HepG2 (cell line): Measurements from ENCODE around the gene LARP1. TPM values are rescaled to one million over a fixed set of nuclear protein-coding genes. Genes with fewer than 3 reads are reported as not detected.

Source experiments
- CHCHD3 ChIP-seq: sonication (generic); formaldehyde crosslinking; IDR thresholded peaks from 2 replicates; pipeline ENCODE4 v1.8.0; 2022; ENCODE audit warnings: mild to moderate bottlenecking, missing genetic modification reagents, moderate library complexity
- MAFG ChIP-seq: sonication (generic); formaldehyde crosslinking; IDR thresholded peaks from 2 replicates; pipeline ENCODE4 v1.5.1; 2020; ENCODE audit warnings: mild to moderate bottlenecking, missing genetic modification reagents
- MTF2 ChIP-seq: sonication (generic); formaldehyde crosslinking; IDR thresholded peaks from 2 replicates; pipeline ENCODE4 v1.5.0; 2020; ENCODE audit warnings: missing genetic modification reagents, borderline replicate concordance
- PITX1 ChIP-seq: sonication (generic); formaldehyde crosslinking; IDR thresholded peaks from 2 replicates; pipeline ENCODE4 v1.5.1; 2020; ENCODE audit warnings: mild to moderate bottlenecking, missing genetic modification reagents
- SMARCE1 ChIP-seq: fragments of 450-650 bp; IDR thresholded peaks from 2 replicates; pipeline ENCODE4 v1.6.1; 2017; ENCODE audit warnings: borderline replicate concordance
- SRSF4 ChIP-seq: fragments of 200-400 bp; formaldehyde crosslinking; IDR thresholded peaks from one replicate; pipeline ENCODE4 v1.6.1; 2018; ENCODE audit warnings: mild to moderate bottlenecking, low read depth, low read length, moderate library complexity; ENCODE audit not compliant: poor library complexity, severe bottlenecking
- ZNF136 ChIP-seq: sonication (generic); formaldehyde crosslinking; IDR thresholded peaks from 2 replicates; pipeline ENCODE4 v1.8.1; 2022; ENCODE audit warnings: low read depth, mild to moderate bottlenecking, moderate library complexity, missing genetic modification reagents
- ZNF3 ChIP-seq: IDR thresholded peaks from 2 replicates; pipeline ENCODE4 v1.7.0; 2017; ENCODE audit warnings: inconsistent platforms
- ZNF30 ChIP-seq: sonication (generic); formaldehyde crosslinking; IDR thresholded peaks from 2 replicates; pipeline ENCODE4 v1.5.0; 2020; ENCODE audit warnings: mild to moderate bottlenecking, missing genetic modification reagents
- ZNF326 ChIP-seq: sonication (generic); formaldehyde crosslinking; IDR thresholded peaks from 2 replicates; pipeline ENCODE4 v1.4.0; 2020; ENCODE audit warnings: missing genetic modification reagents, borderline replicate concordance
- ZNF510 ChIP-seq: sonication (generic); formaldehyde crosslinking; IDR thresholded peaks from 2 replicates; pipeline ENCODE4 v1.4.0; 2020; ENCODE audit warnings: low read depth, mild to moderate bottlenecking, missing genetic modification reagents
- ZNF644 ChIP-seq: IDR thresholded peaks from 2 replicates; pipeline ENCODE4 v1.6.1; 2016; ENCODE audit warnings: low read depth
- ZNF747 ChIP-seq: sonication (generic); formaldehyde crosslinking; IDR thresholded peaks from 2 replicates; pipeline ENCODE4 v1.8.1; 2023; ENCODE audit warnings: missing genetic modification reagents, mild to moderate bottlenecking, borderline replicate concordance
- ZNF775 ChIP-seq: sonication (generic); formaldehyde crosslinking; IDR thresholded peaks from 2 replicates; pipeline ENCODE4 v1.4.0; 2020; ENCODE audit warnings: missing genetic modification reagents, mild to moderate bottlenecking, moderate library complexity, borderline replicate concordance
- ZNF790 ChIP-seq: sonication (generic); formaldehyde crosslinking; IDR thresholded peaks from 2 replicates; pipeline ENCODE4 v1.8.0; 2022; ENCODE audit warnings: missing genetic modification reagents, mild to moderate bottlenecking, borderline replicate concordance
- polyA plus RNA-seq, 8 experiments: library from polyadenylated mRNA; depleted of rRNA in 3 of 8; stranded (reverse) in 7 of 8; unstranded in 1 of 8; fragments of >200 nt; fragmentation: Illumina TruSeq in 4 of 8; extraction: Trizol in 4 of 8; gene quantifications; 2 replicates each; pipeline versions ENCODE4 v1.2.1 to v1.2.3, GENCODE V29; 2011 to 2016; ENCODE audit warnings: low read depth in 4 of 8, missing spikeins in 1 of 8, mixed read lengths in 1 of 8; ENCODE audit not compliant: insufficient read depth in 1 of 8
- total RNA-seq, 5 experiments: library from RNA; depleted of rRNA; stranded (reverse); fragments of >200 nt; fragmentation: Illumina TruSeq; extraction: Trizol; gene quantifications; 2 replicates each; pipeline ENCODE4 v1.2.3, GENCODE V29; 2016; ENCODE audit warnings: low read depth in 1 of 5
- TF ChIP-seq, protein P1 (sequence below): sonication (generic); formaldehyde crosslinking; IDR thresholded peaks from 2 replicates; pipeline ENCODE4 v1.5.0; 2020; ENCODE audit warnings: missing genetic modification reagents
- TF ChIP-seq, protein P2 (sequence below): sonication (generic); formaldehyde crosslinking; IDR thresholded peaks from 2 replicates; pipeline ENCODE4 v1.9.0; 2021; ENCODE audit warnings: mild to moderate bottlenecking, missing genetic modification reagents
- TF ChIP-seq, protein P3 (sequence below): sonication (generic); formaldehyde crosslinking; IDR thresholded peaks from 2 replicates; pipeline ENCODE4 v1.4.0; 2020; ENCODE audit warnings: missing genetic modification reagents
- TF ChIP-seq, protein P4 (sequence below): sonication (generic); formaldehyde crosslinking; IDR thresholded peaks from 2 replicates; pipeline ENCODE4 v1.9.0; 2021; ENCODE audit warnings: missing genetic modification reagents, mild to moderate bottlenecking, borderline replicate concordance

The LARP1 gene
- total and polyA plus RNA-seq, 2 of the 13 experiments (the other 11 are each of a cell fraction or from before 2014, with no cell fraction given): 45.2 to 61.4 TPM

DNA sequence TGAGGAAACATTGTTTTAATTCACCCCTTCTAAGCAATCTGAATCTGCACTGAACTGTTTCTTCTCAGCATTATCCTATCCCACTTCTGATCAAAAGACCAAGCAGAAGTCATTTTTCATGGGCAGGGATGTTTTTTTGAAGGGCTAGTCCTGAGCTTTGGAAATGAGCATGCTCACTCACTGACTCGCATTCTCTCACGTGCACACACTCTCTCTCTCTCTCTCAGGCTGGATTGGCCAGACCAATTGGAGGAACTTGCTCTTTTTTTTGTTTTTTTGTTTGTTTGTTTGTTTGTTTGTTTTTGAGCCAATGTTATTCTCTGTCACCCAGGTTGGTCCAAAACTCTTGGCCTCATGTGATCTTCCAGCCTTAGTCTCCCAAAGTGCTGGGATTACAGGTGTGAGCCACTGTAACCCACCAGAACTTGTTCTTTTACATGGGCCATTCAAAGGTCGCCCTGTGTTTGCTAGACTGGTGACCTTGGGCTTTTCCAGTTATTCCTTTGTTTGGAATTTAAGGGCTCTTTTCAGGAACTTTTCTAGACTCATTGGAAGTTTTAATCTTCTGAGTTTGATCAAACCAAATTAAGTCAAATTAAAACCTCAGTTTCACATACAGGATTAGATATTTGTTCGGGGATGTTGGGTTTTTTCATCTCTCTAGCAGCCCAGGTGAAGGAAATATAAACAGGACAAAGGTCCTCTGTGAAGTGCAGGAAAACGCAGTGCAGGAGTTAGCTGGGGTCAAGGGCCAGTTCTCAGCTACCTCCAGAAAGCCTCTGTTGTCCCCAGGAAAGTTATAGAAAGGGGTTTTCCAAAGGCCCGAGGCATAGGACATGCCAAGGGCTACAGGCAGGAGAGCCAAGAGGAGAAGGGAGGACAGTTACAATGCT lies 82.1 kb downstream of the LARP1 start (continued):
- TF ChIP-seq, protein P1, sequence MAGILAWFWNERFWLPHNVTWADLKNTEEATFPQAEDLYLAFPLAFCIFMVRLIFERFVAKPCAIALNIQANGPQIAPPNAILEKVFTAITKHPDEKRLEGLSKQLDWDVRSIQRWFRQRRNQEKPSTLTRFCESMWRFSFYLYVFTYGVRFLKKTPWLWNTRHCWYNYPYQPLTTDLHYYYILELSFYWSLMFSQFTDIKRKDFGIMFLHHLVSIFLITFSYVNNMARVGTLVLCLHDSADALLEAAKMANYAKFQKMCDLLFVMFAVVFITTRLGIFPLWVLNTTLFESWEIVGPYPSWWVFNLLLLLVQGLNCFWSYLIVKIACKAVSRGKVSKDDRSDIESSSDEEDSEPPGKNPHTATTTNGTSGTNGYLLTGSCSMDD (CRISPR knock-in tag): no peak
- TF ChIP-seq, protein P2, sequence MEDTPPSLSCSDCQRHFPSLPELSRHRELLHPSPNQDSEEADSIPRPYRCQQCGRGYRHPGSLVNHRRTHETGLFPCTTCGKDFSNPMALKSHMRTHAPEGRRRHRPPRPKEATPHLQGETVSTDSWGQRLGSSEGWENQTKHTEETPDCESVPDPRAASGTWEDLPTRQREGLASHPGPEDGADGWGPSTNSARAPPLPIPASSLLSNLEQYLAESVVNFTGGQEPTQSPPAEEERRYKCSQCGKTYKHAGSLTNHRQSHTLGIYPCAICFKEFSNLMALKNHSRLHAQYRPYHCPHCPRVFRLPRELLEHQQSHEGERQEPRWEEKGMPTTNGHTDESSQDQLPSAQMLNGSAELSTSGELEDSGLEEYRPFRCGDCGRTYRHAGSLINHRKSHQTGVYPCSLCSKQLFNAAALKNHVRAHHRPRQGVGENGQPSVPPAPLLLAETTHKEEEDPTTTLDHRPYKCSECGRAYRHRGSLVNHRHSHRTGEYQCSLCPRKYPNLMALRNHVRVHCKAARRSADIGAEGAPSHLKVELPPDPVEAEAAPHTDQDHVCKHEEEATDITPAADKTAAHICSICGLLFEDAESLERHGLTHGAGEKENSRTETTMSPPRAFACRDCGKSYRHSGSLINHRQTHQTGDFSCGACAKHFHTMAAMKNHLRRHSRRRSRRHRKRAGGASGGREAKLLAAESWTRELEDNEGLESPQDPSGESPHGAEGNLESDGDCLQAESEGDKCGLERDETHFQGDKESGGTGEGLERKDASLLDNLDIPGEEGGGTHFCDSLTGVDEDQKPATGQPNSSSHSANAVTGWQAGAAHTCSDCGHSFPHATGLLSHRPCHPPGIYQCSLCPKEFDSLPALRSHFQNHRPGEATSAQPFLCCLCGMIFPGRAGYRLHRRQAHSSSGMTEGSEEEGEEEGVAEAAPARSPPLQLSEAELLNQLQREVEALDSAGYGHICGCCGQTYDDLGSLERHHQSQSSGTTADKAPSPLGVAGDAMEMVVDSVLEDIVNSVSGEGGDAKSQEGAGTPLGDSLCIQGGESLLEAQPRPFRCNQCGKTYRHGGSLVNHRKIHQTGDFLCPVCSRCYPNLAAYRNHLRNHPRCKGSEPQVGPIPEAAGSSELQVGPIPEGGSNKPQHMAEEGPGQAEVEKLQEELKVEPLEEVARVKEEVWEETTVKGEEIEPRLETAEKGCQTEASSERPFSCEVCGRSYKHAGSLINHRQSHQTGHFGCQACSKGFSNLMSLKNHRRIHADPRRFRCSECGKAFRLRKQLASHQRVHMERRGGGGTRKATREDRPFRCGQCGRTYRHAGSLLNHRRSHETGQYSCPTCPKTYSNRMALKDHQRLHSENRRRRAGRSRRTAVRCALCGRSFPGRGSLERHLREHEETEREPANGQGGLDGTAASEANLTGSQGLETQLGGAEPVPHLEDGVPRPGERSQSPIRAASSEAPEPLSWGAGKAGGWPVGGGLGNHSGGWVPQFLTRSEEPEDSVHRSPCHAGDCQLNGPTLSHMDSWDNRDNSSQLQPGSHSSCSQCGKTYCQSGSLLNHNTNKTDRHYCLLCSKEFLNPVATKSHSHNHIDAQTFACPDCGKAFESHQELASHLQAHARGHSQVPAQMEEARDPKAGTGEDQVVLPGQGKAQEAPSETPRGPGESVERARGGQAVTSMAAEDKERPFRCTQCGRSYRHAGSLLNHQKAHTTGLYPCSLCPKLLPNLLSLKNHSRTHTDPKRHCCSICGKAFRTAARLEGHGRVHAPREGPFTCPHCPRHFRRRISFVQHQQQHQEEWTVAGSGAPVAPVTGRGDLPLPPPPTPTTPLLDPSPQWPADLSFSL (CRISPR knock-in tag): no peak
- TF ChIP-seq MAFG (no peak), ZNF644 (peak; percentile 29; the same call in 1 of the 2 replicates), SRSF4 (no peak), ZNF790 (CRISPR knock-in tag) (no peak), ZNF326 (CRISPR knock-in tag) (no peak), ZNF775 (CRISPR knock-in tag) (no peak), SMARCE1 (no peak), ZNF3 (CRISPR knock-in tag) (no peak), ZNF30 (no peak), MTF2 (CRISPR knock-in tag) (no peak), ZNF510 (CRISPR knock-in tag) (no peak), CHCHD3 (CRISPR knock-in tag) (no peak), ZNF136 (CRISPR knock-in tag) (no peak), ZNF747 (CRISPR knock-in tag) (no peak), PITX1 (CRISPR knock-in tag) (peak; percentile 62; the same call in 1 of the 2 replicates)
- TF ChIP-seq, protein P3, sequence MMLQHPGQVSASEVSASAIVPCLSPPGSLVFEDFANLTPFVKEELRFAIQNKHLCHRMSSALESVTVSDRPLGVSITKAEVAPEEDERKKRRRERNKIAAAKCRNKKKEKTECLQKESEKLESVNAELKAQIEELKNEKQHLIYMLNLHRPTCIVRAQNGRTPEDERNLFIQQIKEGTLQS: no peak
- TF ChIP-seq, protein P4, sequence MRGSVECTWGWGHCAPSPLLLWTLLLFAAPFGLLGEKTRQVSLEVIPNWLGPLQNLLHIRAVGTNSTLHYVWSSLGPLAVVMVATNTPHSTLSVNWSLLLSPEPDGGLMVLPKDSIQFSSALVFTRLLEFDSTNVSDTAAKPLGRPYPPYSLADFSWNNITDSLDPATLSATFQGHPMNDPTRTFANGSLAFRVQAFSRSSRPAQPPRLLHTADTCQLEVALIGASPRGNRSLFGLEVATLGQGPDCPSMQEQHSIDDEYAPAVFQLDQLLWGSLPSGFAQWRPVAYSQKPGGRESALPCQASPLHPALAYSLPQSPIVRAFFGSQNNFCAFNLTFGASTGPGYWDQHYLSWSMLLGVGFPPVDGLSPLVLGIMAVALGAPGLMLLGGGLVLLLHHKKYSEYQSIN (CRISPR knock-in tag): no peak
